Activated naive CD4-positive, alpha-beta T cell (primary cell): ENCODE measurements around the gene NELFB.

Experiments
- DNase-seq, 4 experiments: peaks; one replicate each; lab custom pipeline; 2025; lab: John Stamatoyannopoulos, UW

NELFB gene

DNA sequence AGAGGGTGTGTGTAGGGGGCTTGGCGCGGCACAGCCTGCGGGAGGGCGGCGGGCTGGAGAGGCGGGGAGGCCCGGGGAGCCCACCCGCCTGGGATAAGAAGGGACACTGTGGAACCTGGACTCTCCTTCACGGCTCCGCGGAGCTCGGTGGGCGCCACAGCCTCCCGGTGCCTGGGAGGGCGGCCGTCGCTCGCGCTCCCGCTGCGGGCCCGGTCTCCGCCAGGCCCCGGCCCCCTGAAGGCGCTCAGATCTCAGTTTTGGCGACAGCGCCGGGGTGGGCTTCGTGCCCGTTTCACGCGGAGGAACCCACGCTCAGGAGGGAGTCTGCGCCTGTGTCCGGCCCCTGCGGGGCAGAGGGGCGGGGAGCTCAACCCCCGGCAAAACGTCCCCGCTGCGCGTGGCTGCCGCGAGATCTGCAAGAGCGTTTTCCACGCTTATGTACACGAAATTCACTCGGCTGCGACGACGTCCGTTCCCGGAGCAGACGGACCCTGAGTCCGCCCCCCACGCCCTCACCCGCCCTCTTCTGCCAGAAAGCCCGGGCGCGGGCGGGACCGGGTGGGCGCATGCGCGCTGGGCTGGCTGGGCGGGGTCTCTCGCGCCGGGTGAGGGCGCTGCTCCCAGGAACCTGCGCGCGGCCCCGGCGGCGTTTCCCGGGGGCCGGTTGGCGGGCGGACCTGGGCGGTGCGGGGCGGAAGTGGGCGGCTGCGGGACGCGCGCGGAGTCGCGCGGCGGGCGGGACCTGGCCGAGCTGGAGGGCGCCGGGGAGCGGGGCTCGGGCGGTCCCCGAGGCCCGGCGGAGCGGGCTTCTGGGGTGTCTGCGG, at the start of gene NELFB:
TSS of gene NELFB (plus strand) at position 704 of the 824 bp plus-strand sequence.
- DNase-seq = peak; percentile 92 to 97 (median 94)

- DNase-seq = no peak
Observed at GRCh38 chr9:137206602-137207001, 48.5 kb upstream of the NELFB start.

DNA sequence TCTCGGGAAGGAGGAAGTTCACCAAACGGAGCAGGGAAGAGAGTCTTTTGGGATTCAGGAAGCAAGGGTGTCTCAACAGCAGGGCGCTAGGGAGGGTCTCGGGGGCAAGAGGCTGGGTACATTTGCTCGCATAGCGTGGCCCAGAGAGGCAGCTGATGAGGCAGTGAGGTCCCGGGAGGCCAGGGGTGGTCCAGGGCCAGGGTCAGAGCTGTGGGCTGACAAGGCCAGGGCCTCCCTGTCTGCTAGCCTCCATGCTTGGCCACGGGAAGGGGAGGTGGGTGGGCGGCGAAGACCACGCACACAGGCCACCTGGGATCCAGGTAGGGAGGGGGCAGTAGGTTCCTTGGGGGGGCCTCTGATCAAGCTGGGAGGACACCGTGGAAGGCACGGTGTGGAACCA, 43.6 kb upstream of the NELFB start:
- no peak for DNase-seq

GRCh38 chr9:137212520-137212919, 42.6 kb upstream of the NELFB start:
- no peak for DNase-seq

DNA sequence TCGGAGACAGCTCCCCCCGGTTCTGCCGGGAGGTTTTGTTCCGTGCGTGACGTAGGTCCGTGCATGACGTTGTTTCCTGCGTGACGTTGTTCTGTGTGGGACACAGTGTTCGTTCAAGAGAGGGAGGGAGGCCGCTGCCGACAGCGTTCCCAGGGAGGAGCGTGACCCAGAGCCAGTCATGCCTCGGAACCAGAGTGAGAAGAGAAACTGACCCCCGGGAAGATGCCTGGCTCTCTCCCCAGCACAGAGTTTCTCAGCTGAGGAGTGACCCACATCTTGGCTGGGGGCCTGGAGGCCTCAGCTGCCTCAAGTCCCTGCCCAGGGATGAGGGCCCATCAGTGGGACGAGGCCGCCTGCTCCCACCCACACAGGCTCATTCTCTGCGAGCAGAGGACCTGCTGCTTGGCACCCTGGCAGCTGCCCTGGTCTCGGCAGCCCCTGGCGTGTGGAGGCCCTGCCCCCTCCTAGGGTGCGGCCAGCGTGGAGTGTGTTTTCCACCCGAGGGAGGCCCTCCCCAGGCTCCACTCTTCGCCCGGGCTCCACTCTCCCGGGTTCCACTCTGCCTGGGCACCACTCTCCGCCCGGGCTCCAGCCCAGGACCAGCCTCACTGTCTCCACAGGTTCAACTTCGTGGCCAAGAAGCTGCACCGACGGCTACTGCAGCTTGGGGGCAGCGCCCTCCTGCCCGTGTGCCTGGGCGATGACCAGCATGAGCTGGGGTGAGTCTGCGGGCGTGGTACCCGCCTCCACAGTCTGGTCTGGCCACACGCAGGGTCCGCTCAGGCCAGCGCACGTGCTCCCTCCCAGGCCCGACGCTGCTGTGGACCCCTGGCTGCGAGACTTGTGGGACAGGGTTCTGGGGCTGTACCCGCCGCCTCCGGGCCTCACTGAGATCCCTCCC, 41.7 kb upstream of the NELFB start:
- DNase-seq = no peak

DNA sequence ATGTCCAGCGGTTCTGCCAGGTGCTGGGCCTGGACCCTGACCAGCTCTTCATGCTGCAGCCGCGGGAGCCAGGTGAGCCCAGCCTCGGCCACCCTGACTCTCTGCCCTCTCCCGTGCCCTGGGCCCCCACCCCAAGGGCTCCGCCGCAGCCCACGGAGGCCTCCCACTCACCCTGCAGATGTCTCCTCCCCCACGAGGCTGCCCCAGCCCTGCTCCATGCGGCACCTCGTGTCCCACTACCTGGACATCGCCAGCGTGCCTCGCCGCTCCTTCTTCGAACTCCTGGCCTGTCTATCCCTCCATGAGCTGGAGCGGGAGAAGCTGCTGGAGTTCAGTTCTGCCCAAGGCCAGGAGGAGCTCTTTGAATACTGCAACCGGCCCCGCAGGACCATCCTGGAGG, 40.5 kb upstream of the NELFB start:
- no peak for DNase-seq

DNA sequence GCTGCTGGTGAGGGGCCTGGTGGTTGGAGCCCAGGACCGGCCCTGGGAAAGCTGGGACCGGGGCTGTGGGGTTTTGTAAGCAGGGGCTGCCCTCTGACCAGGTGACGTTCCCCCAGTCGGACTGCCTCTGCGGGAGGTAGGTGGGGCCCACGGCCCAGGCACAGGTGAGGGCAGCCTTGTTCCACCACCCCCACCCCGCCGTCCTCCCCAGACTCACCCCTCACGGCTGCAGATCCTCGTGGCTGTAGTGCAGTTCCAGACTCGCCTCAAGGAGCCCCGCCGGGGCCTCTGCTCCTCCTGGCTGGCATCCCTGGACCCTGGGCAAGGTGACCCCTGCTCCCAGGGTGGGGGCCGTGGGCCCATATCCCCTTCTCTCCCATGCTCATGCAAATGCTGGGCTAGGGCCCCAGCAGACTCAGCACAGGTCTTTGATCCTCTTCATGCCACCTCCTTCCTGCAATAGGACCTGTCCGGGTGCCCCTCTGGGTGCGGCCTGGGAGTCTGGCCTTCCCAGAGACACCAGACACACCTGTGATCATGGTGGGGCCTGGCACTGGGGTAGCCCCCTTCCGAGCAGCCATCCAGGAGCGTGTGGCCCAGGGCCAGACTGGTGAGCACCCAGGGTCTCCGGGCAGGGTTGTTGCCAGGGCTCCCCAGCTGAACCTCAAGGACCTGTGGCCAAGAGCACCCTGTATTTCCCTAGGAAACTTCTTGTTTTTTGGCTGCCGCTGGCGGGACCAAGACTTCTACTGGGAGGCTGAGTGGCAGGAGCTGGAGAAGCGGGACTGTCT, 39.7 kb upstream of the NELFB start:
- DNase-seq = no peak

GRCh38 chr9:137216188-137216965, 38.8 kb upstream of the NELFB start:
- no peak for DNase-seq

GRCh38 chr9:137217276-137218211, 37.6 kb upstream of the NELFB start:
- no peak for DNase-seq

DNA sequence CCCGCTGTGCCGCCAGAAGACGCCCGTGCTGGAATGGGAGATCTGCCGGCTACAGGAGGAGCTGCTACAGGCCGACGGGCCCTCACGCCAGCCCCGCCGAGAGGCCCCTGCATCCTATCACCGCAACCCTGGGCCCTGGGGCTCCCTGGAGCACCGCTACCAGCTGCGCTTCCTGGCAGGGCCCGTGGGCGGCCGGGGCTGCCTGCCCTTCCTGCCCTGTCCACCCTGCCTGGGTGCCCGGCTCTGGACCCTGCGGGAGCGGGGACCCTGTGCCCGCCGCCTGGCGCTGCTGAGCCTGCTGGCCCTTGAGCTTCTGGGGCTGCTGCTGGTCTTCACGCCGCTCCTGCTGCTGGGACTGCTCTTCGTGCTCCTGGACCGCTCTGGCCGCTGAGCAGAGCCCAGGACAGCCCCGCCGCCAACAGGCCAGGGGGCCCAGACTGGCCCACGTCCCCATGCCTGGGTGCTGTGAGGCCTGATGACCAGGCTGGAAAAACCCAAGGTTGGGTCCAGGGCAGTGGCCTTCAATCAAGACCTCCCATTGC, 36.8 kb upstream of the NELFB start:
- DNase-seq = no peak

DNA sequence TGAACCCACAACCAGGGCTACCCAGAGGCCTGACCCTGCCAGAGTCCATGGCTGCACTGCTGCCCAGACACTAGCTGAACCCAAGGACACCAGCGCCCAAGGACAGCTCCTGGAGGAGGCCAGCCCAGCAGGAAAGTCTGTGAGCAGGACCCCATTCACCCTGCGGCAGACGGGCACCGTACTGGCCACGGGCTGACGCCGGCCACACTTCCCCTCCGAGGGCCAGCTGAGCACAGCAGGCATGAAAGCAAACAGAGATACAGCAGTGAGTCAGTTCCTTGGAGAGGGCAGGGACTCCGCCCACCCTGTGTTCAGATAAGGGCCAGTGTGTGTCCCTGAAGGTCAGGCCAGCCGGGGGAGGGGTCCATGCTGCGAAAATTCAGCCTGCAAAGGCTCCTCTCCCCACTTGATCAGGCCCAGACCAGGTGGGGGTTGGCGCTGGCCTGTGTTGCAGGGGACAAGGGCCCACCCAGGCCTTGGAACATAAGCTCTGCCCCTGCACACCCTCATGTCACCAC, 36.3 kb upstream of the NELFB start:
- DNase-seq = no peak

- DNase-seq = no peak
Observed at GRCh38 chr9:137219757-137220316, 35.3 kb upstream of the NELFB start.

- no peak for DNase-seq
Observed at GRCh38 chr9:137220317-137221094, 34.6 kb upstream of the NELFB start.

- DNase-seq = no peak
Observed at GRCh38 chr9:137221095-137221505, 34.0 kb upstream of the NELFB start.

DNA sequence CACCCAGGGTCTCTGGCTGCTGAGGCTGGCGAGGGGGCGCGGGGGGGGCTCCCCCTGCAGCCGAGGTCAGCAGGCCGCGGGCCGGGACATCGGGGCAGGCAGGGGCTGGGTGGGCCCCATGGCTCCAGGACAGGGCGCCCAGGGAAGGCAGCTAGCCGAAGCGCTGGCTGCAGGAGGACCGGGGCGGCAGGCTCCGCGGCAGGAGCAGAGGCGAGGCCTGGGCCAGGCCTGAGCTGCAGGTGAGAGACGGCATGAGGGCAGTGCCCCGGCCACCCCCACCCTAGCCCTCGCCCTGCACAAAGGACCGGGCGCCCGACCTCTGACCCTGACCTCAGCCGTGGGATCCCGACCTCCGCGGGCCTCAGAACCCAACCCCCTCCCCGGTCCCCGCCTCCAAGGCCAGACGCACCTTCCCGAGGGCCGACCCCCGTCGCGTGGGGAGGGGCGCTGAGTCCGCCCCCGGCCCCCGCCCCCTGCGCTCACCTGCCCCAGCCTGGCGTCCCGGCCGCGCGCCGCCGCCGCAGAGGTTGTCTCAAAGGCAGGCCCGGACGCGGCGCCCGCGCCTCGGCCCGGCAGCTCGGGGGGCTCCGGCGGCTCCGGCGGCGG, 33.5 kb upstream of the NELFB start:
- no peak for DNase-seq

GRCh38 chr9:137222190-137223077, 32.7 kb upstream of the NELFB start, which contains the start of gene RNF208:
Gene RNF208, minus strand, starts transcription at chr9:137222240. Its CDS starts 1,028 bp downstream, at chr9:137221212.
- no peak for DNase-seq
